Measurements from ENCODE around the gene GFM2.
A peak's percentile ranks its signal among the peaks of the same experiment; 100 is the strongest.
"Not testable (repeated sequence)": the region's sequence is repeated elsewhere in the genome, so short reads cannot be mapped to it uniquely, and the experiment has no call there.

The GFM2 gene

GRCh38 chr5:74693191-74693590 is 73.7 kb downstream of the GFM2 start:
- DNase-seq (ENCODE audit: low spot score), result no peak

- no peak for DNase-seq (ENCODE audit: low spot score)
Observed at GRCh38 chr5:74686962-74687751, 79.8 kb downstream of the GFM2 start.

GRCh38 chr5:74685979-74686631 is 80.8 kb downstream of the GFM2 start:
- no peak for DNase-seq (ENCODE audit: low spot score)

- peak; percentile 98 for DNase-seq (ENCODE audit: low spot score)
Observed at GRCh38 chr5:74684900-74685851, 81.7 kb downstream of the GFM2 start, which contains the start of gene HEXB. HEXB (plus strand) TSS chr5:74685233; CDS start chr5:74685261, 28 bp downstream.

- no peak for DNase-seq (ENCODE audit: low spot score)
Observed at GRCh38 chr5:74679966-74680365, 87.0 kb downstream of the GFM2 start.

- not testable (repeated sequence) for DNase-seq (ENCODE audit: low spot score)
Observed at GRCh38 chr5:74679300-74679699, 87.6 kb downstream of the GFM2 start.

- DNase-seq (ENCODE audit: low spot score), result not testable (repeated sequence)
Observed at GRCh38 chr5:74678123-74678522, 88.8 kb downstream of the GFM2 start.

- not testable (repeated sequence) for DNase-seq (ENCODE audit: low spot score)
Observed at GRCh38 chr5:74676466-74676865, 90.5 kb downstream of the GFM2 start.

GRCh38 chr5:74673011-74673790 is 93.7 kb downstream of the GFM2 start:
- peak; percentile 64 for DNase-seq (ENCODE audit: low spot score)

GRCh38 chr5:74672215-74672877 is 94.6 kb downstream of the GFM2 start:
- no peak for DNase-seq (ENCODE audit: low spot score)
